Left forelimb (tissue), 1 donor: Measurements from ENCODE around the gene GNAZ.
"Not testable (repeated sequence)": the region's sequence is repeated elsewhere in the genome, so short reads cannot be mapped to it uniquely, and the experiment has no call there.

ENCODE experiments used
- DNase-seq: peaks from one replicate; pipeline ENCODE4 v3.0.0-alpha.2; 2018; ENCODE audit warnings: low spot score

The GNAZ gene

GRCh38 chr22:23133922-23134321, 63.6 kb downstream of the GNAZ start:
- DNase-seq, result no peak

DNA sequence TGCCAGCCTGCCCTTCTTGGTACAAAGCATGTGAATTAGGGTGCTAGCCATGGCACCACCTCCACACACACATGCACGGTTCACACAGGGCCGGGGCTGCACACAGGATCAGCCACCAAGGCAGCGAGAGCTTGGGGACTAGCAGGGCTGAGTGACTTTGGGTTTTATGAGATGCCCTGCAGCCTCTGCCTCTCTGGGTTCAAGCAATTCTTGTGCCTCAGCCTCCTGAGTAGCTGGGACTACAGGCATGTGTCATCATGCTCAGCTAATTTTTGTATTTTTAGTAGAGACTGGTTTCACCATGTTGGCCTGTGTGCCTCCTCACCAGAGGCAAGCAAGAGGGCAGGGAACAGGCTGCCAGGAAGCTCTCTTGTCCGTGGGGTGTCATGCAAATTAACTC, 66.7 kb downstream of the GNAZ start:
- not testable (repeated sequence) for DNase-seq

- no peak for DNase-seq
These were observed 67.1 kb downstream of the GNAZ start for GRCh38 chr22:23137468-23137867.

DNA sequence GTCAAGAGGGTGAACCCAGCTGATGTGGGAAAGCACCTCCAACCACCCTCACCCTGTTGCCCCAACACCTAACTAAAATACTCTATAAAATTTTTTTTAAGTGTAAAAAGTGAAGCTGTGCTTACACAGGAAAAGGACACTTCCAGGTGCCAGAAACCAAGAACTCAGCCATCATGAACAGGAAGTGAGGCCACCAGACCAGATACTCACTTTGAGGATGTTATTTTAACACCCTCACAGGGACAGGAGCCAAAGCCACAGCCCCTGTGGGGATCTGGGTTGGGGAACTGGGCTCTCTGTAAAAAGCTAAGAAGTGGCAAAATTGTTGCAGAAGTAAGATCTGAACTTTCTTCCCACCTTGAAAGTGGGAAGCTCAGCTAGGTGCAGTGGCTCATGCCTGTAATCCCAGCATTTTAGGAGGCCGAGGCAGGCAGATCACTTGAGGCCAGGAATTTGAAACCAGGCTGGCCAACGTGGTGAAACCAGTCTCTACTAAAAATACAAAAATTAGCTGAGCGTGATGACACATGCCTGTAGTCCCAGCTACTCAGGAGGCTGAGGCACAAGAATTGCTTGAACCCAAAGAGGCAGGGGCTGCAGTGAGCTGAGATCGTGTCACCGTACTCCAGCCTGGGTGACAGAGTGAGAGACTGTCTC, 67.7 kb downstream of the GNAZ start:
- DNase-seq, result no peak

DNA sequence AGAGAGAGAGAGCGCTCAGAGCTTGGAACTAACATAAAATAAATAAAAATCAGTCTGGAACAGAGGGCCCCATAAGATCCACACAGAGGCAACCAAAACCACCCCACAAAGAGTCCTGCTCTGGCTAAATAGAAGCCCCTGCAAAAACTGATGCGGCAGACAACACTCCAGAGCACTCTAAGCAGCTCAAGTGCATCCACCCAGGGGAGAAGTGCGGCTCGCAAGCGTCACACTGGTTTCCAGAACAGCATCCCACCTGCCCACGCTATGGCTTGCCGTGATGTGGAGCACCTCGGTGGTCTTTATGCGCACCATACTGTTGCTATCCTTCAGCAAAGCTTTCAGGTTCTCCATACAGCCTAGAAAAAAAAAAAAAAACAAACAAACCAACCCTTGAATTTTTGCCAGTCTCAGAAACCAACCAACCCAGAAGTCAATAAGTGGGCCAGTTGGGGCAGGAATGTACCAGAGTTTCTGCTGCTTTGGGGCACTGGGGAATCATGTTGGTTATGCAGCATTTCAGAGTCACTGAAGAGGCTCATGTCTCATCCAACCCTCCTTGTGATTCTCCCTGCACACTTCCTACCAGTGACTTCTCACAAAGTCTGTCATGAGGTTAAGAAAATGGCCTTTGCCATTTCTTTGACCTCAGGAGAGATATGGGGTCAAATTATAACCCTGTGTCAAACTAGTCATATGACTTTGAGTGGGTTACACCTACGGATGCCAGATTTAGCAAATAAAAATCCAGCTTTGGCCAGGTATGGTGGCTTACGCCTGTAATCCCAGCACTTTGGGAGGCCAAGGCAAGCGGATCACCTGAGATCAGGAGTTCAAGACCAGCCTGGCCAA, 68.5 kb downstream of the GNAZ start:
- no peak for DNase-seq

GRCh38 chr22:23140385-23140784, 70.1 kb downstream of the GNAZ start:
- no peak for DNase-seq

- no peak for DNase-seq
These were observed 72.3 kb downstream of the GNAZ start for GRCh38 chr22:23142546-23143105.

- no peak for DNase-seq
These were observed 72.8 kb downstream of the GNAZ start for GRCh38 chr22:23143119-23143518.

- DNase-seq, result no peak
These were observed 74.1 kb downstream of the GNAZ start for GRCh38 chr22:23144432-23144831.

- peak; percentile 94 for DNase-seq
These were observed 74.9 kb downstream of the GNAZ start, which contains the start of gene RAB36 for GRCh38 chr22:23144932-23145877. RAB36 (plus strand) TSS chr22:23145477; CDS start chr22:23146617, 1,140 bp downstream.

GRCh38 chr22:23145878-23146470, 75.7 kb downstream of the GNAZ start:
- DNase-seq, result no peak

DNA sequence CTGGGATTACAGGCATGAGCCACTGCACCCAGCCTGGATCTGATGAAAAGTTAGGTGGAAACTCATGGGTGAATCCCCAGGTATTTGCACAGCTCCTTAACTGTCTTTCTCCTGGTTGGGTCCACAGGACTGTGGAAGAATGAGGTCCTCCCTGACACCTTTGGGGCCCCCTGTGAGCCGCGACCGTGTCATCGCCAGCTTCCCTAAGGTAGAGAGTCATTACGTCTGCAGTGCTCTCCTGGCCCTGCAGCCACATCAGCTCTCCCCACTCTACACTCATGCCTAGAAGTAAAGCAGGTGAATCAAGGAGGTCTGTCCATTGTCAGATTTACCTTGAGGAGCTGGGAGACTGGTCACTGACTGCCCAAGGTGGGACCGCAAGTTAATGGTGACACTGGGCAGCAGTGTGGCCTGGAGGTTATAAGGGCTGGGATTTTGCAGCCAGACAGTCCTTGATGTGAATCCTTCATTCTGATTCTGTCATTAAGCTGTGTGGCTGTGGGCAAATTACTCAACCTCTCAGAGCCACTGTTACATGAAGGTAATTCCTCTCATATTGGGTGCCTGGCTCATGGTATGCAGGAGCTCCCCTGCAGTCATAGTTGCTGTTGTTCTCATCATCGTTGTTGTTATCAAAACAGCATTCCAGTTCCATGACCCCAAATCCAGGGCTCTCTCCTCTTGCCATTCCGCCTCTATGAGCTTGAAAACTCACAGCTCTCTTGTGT, 76.3 kb downstream of the GNAZ start:
- DNase-seq, result no peak

- no peak for DNase-seq
These were observed 77.5 kb downstream of the GNAZ start for GRCh38 chr22:23147617-23148387.

GRCh38 chr22:23149743-23150238, 79.5 kb downstream of the GNAZ start:
- no peak for DNase-seq

GRCh38 chr22:23150762-23151161, 80.4 kb downstream of the GNAZ start:
- DNase-seq, result no peak

DNA sequence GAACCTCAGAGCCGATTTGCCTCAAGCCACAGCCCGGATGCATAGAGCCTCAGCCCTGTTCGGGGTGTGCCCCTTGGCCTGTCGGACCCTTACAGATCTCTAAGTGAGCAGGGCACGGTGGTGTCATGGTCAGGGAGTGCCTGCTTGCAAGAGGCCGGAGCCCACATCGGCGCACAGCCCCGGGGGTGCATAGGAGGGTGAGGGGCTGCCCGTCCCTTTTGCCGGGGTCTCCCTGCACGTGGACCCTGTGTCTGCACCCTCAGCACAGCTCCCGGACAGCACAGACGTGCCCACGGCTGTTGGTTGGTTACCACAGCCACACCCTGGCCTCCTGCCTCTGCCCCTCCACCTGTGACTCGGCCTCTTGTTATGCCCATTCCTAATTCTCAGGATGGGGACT, 81.5 kb downstream of the GNAZ start:
- DNase-seq, result no peak

GRCh38 chr22:23152238-23153114, 82.2 kb downstream of the GNAZ start:
- DNase-seq, result no peak

DNA sequence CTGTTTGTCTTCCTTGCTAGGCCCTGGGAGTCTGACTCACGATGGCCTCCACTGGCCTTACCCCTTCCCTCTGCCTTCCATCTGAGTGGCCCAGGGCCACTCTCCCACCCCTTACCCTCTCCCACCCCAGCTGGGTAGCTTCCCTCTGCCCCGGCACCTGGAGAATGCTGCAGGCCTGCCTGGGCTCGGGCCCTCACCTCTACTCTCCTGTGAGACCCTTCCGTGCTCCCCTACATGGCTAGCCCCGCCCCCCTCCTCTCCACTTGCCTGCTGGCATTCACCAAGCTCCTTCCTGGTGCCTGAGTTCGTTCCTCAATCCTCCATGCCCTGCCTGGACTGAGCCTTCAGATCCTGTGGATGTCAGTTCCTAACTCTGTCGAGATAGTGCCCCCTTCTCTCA, 83.7 kb downstream of the GNAZ start:
- no peak for DNase-seq

GRCh38 chr22:23154461-23154860, 84.1 kb downstream of the GNAZ start:
- DNase-seq, result no peak
